ENCODE data around the gene MBLAC2.

DNA sequence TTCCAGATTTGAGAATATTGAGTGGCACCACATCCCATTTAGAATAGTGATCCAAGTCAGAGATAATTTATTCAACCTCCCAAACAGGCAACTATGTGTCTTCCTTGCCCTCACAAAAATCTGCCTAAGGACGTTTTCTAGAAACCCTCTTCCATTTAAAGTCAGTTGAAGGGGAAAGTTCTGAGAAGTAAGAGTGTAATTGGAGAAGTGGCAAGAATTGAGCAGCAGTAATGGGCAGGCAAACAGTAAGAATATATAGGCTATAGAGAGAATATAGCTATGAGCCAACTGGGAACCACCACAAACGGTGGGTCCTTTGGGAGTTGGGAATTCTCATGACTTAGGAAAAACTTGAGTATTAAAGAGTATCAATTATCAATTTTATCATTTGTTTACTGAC is 33.9 kb downstream of the MBLAC2 start:
- TF ChIP-seq, protein P1, sequence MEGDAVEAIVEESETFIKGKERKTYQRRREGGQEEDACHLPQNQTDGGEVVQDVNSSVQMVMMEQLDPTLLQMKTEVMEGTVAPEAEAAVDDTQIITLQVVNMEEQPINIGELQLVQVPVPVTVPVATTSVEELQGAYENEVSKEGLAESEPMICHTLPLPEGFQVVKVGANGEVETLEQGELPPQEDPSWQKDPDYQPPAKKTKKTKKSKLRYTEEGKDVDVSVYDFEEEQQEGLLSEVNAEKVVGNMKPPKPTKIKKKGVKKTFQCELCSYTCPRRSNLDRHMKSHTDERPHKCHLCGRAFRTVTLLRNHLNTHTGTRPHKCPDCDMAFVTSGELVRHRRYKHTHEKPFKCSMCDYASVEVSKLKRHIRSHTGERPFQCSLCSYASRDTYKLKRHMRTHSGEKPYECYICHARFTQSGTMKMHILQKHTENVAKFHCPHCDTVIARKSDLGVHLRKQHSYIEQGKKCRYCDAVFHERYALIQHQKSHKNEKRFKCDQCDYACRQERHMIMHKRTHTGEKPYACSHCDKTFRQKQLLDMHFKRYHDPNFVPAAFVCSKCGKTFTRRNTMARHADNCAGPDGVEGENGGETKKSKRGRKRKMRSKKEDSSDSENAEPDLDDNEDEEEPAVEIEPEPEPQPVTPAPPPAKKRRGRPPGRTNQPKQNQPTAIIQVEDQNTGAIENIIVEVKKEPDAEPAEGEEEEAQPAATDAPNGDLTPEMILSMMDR (IDR thresholded peaks at IDR 0.05): no peak
- no peak for TF ChIP-seq POLR2A (IDR thresholded peaks at IDR 0.05)

All from thyroid gland (tissue), 4 donors.